Neural progenitor cell (in vitro differentiated cells): ENCODE data around the gene TCF19.

ENCODE experiments used
- CTCF ChIP-seq: fragments of 200-600 bp; sonication (generic); IDR thresholded peaks from 2 replicates; pipeline ENCODE4 v1.5.1; 2017; ENCODE audit warnings: antibody characterized with exemption, mild to moderate bottlenecking
- EZH2 ChIP-seq: fragments of 200-600 bp; sonication (generic); IDR thresholded peaks from 2 replicates; pipeline ENCODE4 v1.6.1; 2017; ENCODE audit warnings: antibody characterized with exemption, mild to moderate bottlenecking, moderate library complexity
- EZH2phosphoT487 ChIP-seq: fragments of 200-600 bp; sonication (generic); IDR thresholded peaks from 2 replicates; pipeline ENCODE4 v1.6.1; 2017; ENCODE audit warnings: antibody characterized with exemption

- no peak for TF ChIP-seq EZH2
- TF ChIP-seq CTCF, result no peak
- no peak for TF ChIP-seq EZH2phosphoT487
Observed at GRCh38 chr6:31122791-31123706, 35.3 kb upstream of the TCF19 start.
